ENCODE measurements around the gene FILIP1.

Gene FILIP1

GRCh38 chr6:75287424-75287823 is 206.2 kb downstream of the FILIP1 start:
- DNase-seq (ENCODE audit: low read depth, low spot score), result no peak
- TF ChIP-seq, protein P1, sequence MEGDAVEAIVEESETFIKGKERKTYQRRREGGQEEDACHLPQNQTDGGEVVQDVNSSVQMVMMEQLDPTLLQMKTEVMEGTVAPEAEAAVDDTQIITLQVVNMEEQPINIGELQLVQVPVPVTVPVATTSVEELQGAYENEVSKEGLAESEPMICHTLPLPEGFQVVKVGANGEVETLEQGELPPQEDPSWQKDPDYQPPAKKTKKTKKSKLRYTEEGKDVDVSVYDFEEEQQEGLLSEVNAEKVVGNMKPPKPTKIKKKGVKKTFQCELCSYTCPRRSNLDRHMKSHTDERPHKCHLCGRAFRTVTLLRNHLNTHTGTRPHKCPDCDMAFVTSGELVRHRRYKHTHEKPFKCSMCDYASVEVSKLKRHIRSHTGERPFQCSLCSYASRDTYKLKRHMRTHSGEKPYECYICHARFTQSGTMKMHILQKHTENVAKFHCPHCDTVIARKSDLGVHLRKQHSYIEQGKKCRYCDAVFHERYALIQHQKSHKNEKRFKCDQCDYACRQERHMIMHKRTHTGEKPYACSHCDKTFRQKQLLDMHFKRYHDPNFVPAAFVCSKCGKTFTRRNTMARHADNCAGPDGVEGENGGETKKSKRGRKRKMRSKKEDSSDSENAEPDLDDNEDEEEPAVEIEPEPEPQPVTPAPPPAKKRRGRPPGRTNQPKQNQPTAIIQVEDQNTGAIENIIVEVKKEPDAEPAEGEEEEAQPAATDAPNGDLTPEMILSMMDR (IDR thresholded peaks at IDR 0.05; ENCODE audit: low read depth, low read length), result no peak
- in situ Hi-C loops (cut with HindIII; ENCODE audit: low sequenced_read_pairs), result no loop called here

GRCh38 chr6:75286955-75287354 is 206.6 kb downstream of the FILIP1 start:
- in situ Hi-C loops (cut with HindIII; ENCODE audit: low sequenced_read_pairs), result no loop called here
- no peak overlapping the region for H3K4me3 ChIP-seq (ENCODE audit: low read depth, low read length)
- TF ChIP-seq, protein P1 (IDR thresholded peaks at IDR 0.05; ENCODE audit: low read depth, low read length), result no peak

More at GRCh38 chr6:75287424-75287823, 206.2 kb downstream of the FILIP1 start:
- H3K4me3 ChIP-seq (ENCODE audit: low read depth, low read length), result no peak overlapping the region

DNA sequence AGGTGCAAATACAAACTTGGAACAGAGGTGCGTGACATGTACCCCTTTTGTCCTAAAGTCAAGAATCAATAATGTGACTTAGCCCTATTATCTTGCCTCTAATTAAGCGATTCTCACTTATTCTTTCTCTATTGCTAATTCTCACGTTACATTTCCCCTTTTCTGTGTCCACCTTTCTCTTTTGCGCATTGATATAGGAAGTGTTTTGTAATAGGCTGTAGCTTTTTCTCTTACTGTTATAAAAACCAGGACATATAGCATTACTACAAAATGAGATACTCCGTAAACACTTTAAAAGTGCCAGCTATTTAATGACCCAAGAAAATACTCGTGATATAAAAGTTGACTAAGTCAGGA is 208.3 kb downstream of the FILIP1 start:
- in situ Hi-C loops (cut with HindIII; ENCODE audit: low sequenced_read_pairs), result no loop called here
- TF ChIP-seq, protein P1 (IDR thresholded peaks at IDR 0.05; ENCODE audit: low read depth, low read length), result no peak
- peak; percentile 47 for DNase-seq (ENCODE audit: low read depth, low spot score)

More at GRCh38 chr6:75286955-75287354, 206.6 kb downstream of the FILIP1 start:
- no peak for DNase-seq (ENCODE audit: low read depth, low spot score)

DNA sequence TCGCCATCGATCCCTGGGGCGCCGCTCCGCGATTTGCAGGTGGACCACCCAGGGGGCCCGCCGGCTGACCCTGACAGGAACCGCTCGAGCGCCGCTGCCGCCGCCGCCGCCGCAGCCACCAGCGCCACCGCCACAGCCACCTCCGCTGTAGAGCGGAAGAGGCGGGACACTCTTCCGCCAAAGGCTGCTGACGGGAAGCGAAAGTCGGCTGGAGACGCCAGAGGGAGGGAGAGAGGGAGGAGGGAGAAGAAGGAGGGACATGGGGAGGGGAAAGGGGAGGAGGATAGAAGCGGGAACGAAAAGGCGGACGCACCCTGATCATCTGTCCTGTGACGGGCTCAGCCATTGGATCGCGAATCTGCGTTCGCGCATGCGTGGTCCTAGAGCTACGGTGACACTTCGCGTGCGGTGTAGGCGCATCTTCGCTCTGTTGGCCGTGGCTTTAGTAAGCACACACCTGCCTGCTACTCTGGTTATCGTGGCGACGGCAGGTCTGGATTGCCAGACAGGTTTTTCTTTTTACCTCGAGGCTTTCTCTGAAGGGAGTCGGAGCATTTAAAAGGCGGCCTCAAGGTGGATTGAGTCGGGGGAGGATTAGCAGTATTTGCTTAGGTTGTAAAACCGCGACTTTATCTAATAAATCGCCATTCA is 208.8 kb downstream of the FILIP1 start, which contains the start of gene TMEM30A:
TMEM30A (minus strand) TSS at position 161 of the 651 bp plus-strand sequence; CDS start at position 7, 154 bp downstream.
- in situ Hi-C loops (cut with HindIII; ENCODE audit: low sequenced_read_pairs), result no loop called here
- H3K4me3 ChIP-seq (ENCODE audit: low read depth, low read length), result peak within 1 kb of the TSS; percentile 98
- peak; percentile 99 for DNase-seq (ENCODE audit: low read depth, low spot score)
- TF ChIP-seq, protein P1 (IDR thresholded peaks at IDR 0.05; ENCODE audit: low read depth, low read length), result no peak

More for the DNA sequence above, 208.3 kb downstream of the FILIP1 start:
- peak overlapping the region; percentile 98 for H3K4me3 ChIP-seq (ENCODE audit: low read depth, low read length)

DNA sequence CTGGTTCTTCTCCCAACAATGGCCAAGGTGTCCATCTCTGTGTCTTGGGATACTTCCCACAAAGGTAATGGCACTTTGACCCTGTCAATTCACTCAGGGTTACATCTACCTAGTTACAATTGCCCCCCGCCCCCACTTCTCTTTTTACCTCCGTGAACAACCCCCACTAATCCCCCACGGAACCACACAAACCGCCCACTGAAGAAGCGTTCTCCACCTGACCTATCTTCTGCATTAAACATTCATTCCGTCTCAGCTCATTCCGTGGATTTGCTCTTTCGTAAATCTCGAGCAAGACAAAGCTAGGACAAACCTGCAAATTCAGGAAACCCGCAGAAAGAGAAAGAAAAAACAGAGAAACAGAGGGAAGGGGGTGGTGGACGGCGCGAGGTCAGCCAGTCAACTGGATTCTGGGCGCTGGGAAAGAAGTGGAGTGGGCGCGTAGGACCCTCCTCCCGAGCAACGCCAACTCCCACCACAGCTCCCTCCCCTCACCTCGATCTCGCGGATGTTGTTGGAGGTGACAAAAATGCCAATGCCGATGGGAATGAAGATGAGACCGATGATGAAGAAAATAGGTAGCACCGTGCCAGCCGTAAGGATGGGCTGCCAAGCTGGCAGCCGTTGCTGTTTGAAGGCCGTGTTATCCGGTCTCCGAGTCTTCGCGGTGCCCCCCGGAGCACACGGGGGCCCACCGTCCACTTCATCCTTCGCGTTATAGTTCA is 209.5 kb downstream of the FILIP1 start:
- H3K4me3 ChIP-seq (ENCODE audit: low read depth, low read length), result peak overlapping the region; percentile 98
- in situ Hi-C loops (cut with HindIII; ENCODE audit: low sequenced_read_pairs), result no loop called here
- TF ChIP-seq, protein P1 (IDR thresholded peaks at IDR 0.05; ENCODE audit: low read depth, low read length), result no peak
- DNase-seq (ENCODE audit: low read depth, low spot score), result no peak

GRCh38 chr6:75282706-75283105 is 210.9 kb downstream of the FILIP1 start:
- in situ Hi-C loops (cut with HindIII; ENCODE audit: low sequenced_read_pairs), result no loop called here
- TF ChIP-seq, protein P1 (IDR thresholded peaks at IDR 0.05; ENCODE audit: low read depth, low read length), result no peak
- DNase-seq (ENCODE audit: low read depth, low spot score), result no peak
- H3K4me3 ChIP-seq (ENCODE audit: low read depth, low read length), result peak overlapping the region; percentile 98

Measured in astrocyte of the spinal cord (primary cell).